GM19043 (cell line): ENCODE results near the gene TMC7.

Experiments
- ATAC-seq: cut with Tn5 transposase; IDR thresholded peaks from one replicate; pipeline ENCODE4 v1.9.1; 2021; ENCODE audit warnings: low read depth; ENCODE audit not compliant: unreplicated experiment

Gene TMC7

DNA sequence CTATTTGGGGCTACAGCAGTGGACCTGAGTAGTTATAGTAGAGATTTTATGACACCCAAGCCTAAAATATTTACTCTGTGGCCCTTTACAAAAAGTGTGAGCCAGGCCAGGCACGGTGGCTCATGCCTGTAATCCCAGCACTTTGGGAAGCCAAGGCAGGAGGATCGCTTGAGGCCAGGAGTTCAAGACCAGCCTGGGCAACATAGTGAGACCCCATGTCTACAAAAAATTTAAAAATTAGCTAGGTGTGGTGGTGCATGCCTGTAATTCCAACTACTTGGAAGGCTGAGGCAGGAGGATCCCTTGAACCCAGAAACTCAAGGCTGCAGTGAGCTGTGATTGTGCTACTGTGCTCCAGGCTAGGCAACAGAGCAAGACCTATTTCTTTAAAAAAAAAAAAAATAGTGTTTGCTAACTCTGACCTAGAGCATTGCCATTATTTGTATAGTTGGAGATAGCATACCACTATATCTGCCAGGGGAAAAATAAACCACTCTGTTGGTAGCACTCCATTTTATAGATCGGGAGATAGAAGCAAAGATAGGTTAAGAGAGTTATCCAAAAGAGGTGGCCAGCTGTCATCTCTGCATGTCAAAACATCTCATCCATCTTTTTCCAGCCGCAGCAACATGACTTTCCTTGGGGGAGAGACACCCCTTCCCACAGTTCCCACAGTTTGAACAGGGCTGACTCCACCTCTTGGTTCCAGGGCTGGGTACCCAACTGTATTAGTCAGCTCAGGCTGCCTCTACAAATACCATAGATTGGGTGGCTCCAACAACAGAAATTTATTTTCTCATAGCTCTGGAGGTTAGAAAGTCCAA, 127.0 kb downstream of the TMC7 start:
- no peak for ATAC-seq

DNA sequence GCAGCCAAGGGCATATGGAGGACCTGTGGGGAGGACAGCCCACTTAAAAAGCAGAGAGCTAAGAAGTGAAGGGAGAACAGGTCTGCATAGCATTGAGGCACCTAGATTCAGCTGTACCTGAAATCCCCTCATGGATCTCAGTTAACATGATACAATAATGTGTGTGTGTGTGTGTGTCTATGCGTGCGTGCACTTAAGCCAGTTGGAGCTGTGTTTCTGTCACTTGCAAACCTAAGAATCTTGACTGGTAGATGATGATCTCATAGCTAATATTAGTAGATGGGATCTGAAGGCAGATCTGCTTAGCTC, 128.3 kb downstream of the TMC7 start:
- ATAC-seq = no peak
